C4-2B (cell line): ENCODE data around the gene GMDS.

Experiments
- H3K27ac ChIP-seq: fragments of 450-650 bp; 2 replicates; pipeline ENCODE4 v1.5.1; 2017
- CTCF ChIP-seq: fragments of 450-650 bp; conservative IDR thresholded peaks from 2 replicates; pipeline ENCODE4 v1.5.1; 2017; ENCODE audit warnings: mild to moderate bottlenecking
- ZFX ChIP-seq: fragments of 450-650 bp; IDR thresholded peaks from 2 replicates; pipeline ENCODE4 v1.6.1; 2017

GMDS gene

GRCh38 chr6:2192976-2193375 lies 52.4 kb downstream of the GMDS start:
- TF ChIP-seq CTCF (no peak), ZFX (no peak)
- H3K27ac ChIP-seq = no peak overlapping the region

- no peak for TF ChIP-seq ZFX
- H3K27ac ChIP-seq = no peak overlapping the region
These were observed 54.0 kb downstream of the GMDS start for GRCh38 chr6:2191390-2191740.

- TF ChIP-seq CTCF (no peak), ZFX (no peak)
- H3K27ac ChIP-seq = no peak overlapping the region
These were observed 54.6 kb downstream of the GMDS start for GRCh38 chr6:2190661-2191389.

- no peak overlapping the region for H3K27ac ChIP-seq
- TF ChIP-seq CTCF = no peak
- TF ChIP-seq ZFX = no peak
These were observed 56.5 kb downstream of the GMDS start for GRCh38 chr6:2188856-2189384.

- no peak overlapping the region for H3K27ac ChIP-seq
- TF ChIP-seq ZFX (no peak), CTCF (no peak)
These were observed 57.0 kb downstream of the GMDS start for GRCh38 chr6:2188397-2188796.

GRCh38 chr6:2187826-2188225 lies 57.6 kb downstream of the GMDS start:
- H3K27ac ChIP-seq = no peak overlapping the region
- TF ChIP-seq CTCF (no peak), ZFX (no peak)

GRCh38 chr6:2186516-2186915 lies 58.9 kb downstream of the GMDS start:
- H3K27ac ChIP-seq = no peak overlapping the region
- TF ChIP-seq ZFX (no peak), CTCF (no peak)

- H3K27ac ChIP-seq = no peak overlapping the region
- TF ChIP-seq ZFX (no peak), CTCF (no peak)
These were observed 59.9 kb downstream of the GMDS start for GRCh38 chr6:2185466-2185865.
